ENCODE data around the gene CDK6. TPM values are rescaled to one million over a fixed set of nuclear protein-coding genes. Genes with fewer than 3 reads are reported as not detected.

CDK6 gene
- total and polyA plus RNA-seq, 10 of the 15 experiments (the other 5 are each of a cell fraction or from before 2014, with no cell fraction given): 8.0 to 118 (median 45.8) TPM

- RAD21 ChIA-PET (ENCODE audit: unreplicated experiment): interaction anchor here (1.2 kb wide), 3 partner anchors 10 to 187 kb away, joined by 3 to 4 read pairs (median 4); no protein-coding TSS in a partner anchor
- TF ChIP-seq TCF3 (IDR thresholded peaks at IDR 0.05; ENCODE audit: borderline replicate concordance, insufficient read depth, low read depth, low read length) (no peak), IKZF1 (conservative IDR thresholded peaks at IDR 0.05) (no peak), KDM1A (IDR thresholded peaks at IDR 0.05; ENCODE audit: borderline replicate concordance) (no peak), ZBTB11 (CRISPR knock-in tag; IDR thresholded peaks at IDR 0.05) (no peak), DPF2 (IDR thresholded peaks at IDR 0.05) (no peak), CTCF (IDR thresholded peaks at IDR 0.05 in 2 of 3, conservative IDR thresholded peaks at IDR 0.05 in 1 of 3; ENCODE audit: control insufficient read depth in 2 of 3, extremely low read depth in 1 of 3, insufficient read depth in 1 of 3, low read depth in 3 of 3, low read length in 3 of 3) (no peak), SPI1 (IDR thresholded peaks at IDR 0.05; ENCODE audit: borderline replicate concordance, insufficient read depth, low read depth, low read length) (no peak), CBX3 (IDR thresholded peaks at IDR 0.05; ENCODE audit: borderline replicate concordance, low read depth) (no peak), ZNF274 (IDR thresholded peaks at IDR 0.05; ENCODE audit: insufficient read depth, insufficient read length) (no peak), POU2F2 (IDR thresholded peaks at IDR 0.05; ENCODE audit: borderline replicate concordance, low read depth, low read length) (no peak), ZBTB4 (CRISPR knock-in tag; IDR thresholded peaks at IDR 0.05) (no peak)
Observed at GRCh38 chr7:92645114-92646061, 191.0 kb downstream of the CDK6 start.

More at GRCh38 chr7:92645114-92646061, 191.0 kb downstream of the CDK6 start:
- H3K9me3 ChIP-seq (replicated peaks; ENCODE audit: control insufficient read depth, insufficient read depth, low read length): no peaks in the 10 kb centered on the region; the same call in 2 of the 3 replicates
- no peak overlapping the region for H3K9ac ChIP-seq (ENCODE audit: control insufficient read depth, insufficient read depth, low read length)
- H4K20me1 ChIP-seq (ENCODE audit: control insufficient read depth, insufficient read depth): no peaks in the 10 kb centered on the region
- peaks cover 12% of the 10 kb centered on the region for H3K79me2 ChIP-seq (ENCODE audit: control insufficient read depth, insufficient read depth, low read length)
- H3K4me2 ChIP-seq (ENCODE audit: control insufficient read depth, insufficient read depth): no peak overlapping the region
- ATAC-seq (no peak), FAIRE-seq (no peak), DNase-seq (ENCODE audit: low read depth, low spot score) (no peak)
- peaks cover 3% of the 10 kb centered on the region in 2 experiments; a peak in 1 of 4 replicates for H3K36me3 ChIP-seq (ENCODE audit: control insufficient read depth in 2 of 2, insufficient read depth in 2 of 2, low read length in 1 of 2)
- in situ Hi-C loops (cut with MboI): no loop called here
- no peaks in the 10 kb centered on the region for H3K27me3 ChIP-seq (replicated peaks in 1 of 2; ENCODE audit: control insufficient read depth in 2 of 2, insufficient read depth in 2 of 2, low read length in 1 of 2)
- ChIA-PET POLR2A (interaction anchor here (0.5 to 1.7 kb wide), 7 partner anchors 10 to 513 kb away, joined by 3 to 6 read pairs (median 3); no protein-coding TSS in a partner anchor), CTCF (interaction anchor here (1.2 to 8.4 kb wide), 5 partner anchors 8 to 188 kb away, joined by 5 to 40 read pairs (median 6); no protein-coding TSS in a partner anchor), SMC1A (ENCODE audit: uncharacterized antibody, unreplicated experiment) (interaction anchor here (0.6 to 13.2 kb wide), 9 partner anchors 13 to 259 kb away, joined by 3 to 176 read pairs (median 4); no protein-coding TSS in a partner anchor)
- peaks cover 38% of the 10 kb centered on the region for H3K4me1 ChIP-seq (ENCODE audit: control insufficient read depth, insufficient read depth, low read length)
- BruUV-seq (replicated peaks): no TSS peak
- WGBS (ENCODE audit: insufficient coverage, insufficient replicate concordance, low lambda C conversion rate, missing lambda C conversion rate): 69% methylated on average over 11 of the region's 11 CpGs
- intact Hi-C loops (cut with micrococcal nuclease; ENCODE audit: unreplicated experiment): no loop called here
- H3K4me3 ChIP-seq: no peak overlapping the region
- H3K27ac ChIP-seq (ENCODE audit: control insufficient read depth, insufficient read depth): no peak overlapping the region; the same call in 1 of the 2 replicates
- no peak overlapping the region for H2AFZ ChIP-seq (ENCODE audit: control insufficient read depth, low read depth, low read length)

Data from GM12878 (cell line).